ENCODE measurements around the gene TRAF4.

- no peak for TF ChIP-seq SP1 (IDR thresholded peaks at IDR 0.05)
- no peak for TF ChIP-seq FOXK2 (IDR thresholded peaks at IDR 0.05)
- no peak for TF ChIP-seq SUZ12 (IDR thresholded peaks at IDR 0.05)
- TF ChIP-seq L3MBTL2 (conservative IDR thresholded peaks at IDR 0.05) = no peak
- TF ChIP-seq BHLHE40 (IDR thresholded peaks at IDR 0.05; ENCODE audit: borderline replicate concordance) = no peak
- no peak for TF ChIP-seq ZNF384 (IDR thresholded peaks at IDR 0.05)
These were observed 43.5 kb upstream of the TRAF4 start for GRCh38 chr17:28700278-28700677.

Data from HEK293T (cell line).